GM18867 (cell line): ENCODE measurements around the gene MSANTD1.
A peak's percentile ranks its signal among the peaks of the same experiment; 100 is the strongest.

ENCODE experiments used
- ATAC-seq: cut with Tn5 transposase; IDR thresholded peaks from one replicate; pipeline ENCODE4 v1.9.1; 2021; ENCODE audit warnings: mild to moderate bottlenecking, moderate library complexity; ENCODE audit not compliant: unreplicated experiment

MSANTD1 gene

GRCh38 chr4:3248811-3249661 is at the start of gene MSANTD1:
Gene MSANTD1, plus strand, starts transcription at chr4:3249159. Its CDS starts 64 bp downstream, at chr4:3249223.
- ATAC-seq: no peak

- ATAC-seq: no peak
Observed at GRCh38 chr4:3199653-3200422, 49.1 kb upstream of the MSANTD1 start.

- no peak for ATAC-seq
Observed at GRCh38 chr4:3200423-3201090, 48.4 kb upstream of the MSANTD1 start.

GRCh38 chr4:3201718-3202702 is 46.9 kb upstream of the MSANTD1 start:
- peak; percentile 60 for ATAC-seq

- ATAC-seq: no peak
Observed at GRCh38 chr4:3202836-3203820, 45.8 kb upstream of the MSANTD1 start.

GRCh38 chr4:3203971-3204431 is 45.0 kb upstream of the MSANTD1 start:
- no peak for ATAC-seq

GRCh38 chr4:3205995-3206394 is 43.0 kb upstream of the MSANTD1 start:
- ATAC-seq: no peak

- no peak for ATAC-seq
Observed at GRCh38 chr4:3206439-3207100, 42.4 kb upstream of the MSANTD1 start.

- no peak for ATAC-seq
Observed at GRCh38 chr4:3207531-3208037, 41.4 kb upstream of the MSANTD1 start.

- no peak for ATAC-seq
Observed at GRCh38 chr4:3208826-3209225, 40.1 kb upstream of the MSANTD1 start.

GRCh38 chr4:3209551-3210325 is 39.2 kb upstream of the MSANTD1 start:
- no peak for ATAC-seq

GRCh38 chr4:3210467-3210866 is 38.5 kb upstream of the MSANTD1 start:
- ATAC-seq: no peak

- ATAC-seq: no peak
Observed at GRCh38 chr4:3211866-3212265, 37.1 kb upstream of the MSANTD1 start.

GRCh38 chr4:3212391-3213105 is 36.4 kb upstream of the MSANTD1 start:
- ATAC-seq: no peak

- no peak for ATAC-seq
Observed at GRCh38 chr4:3213106-3213425, 35.9 kb upstream of the MSANTD1 start.

GRCh38 chr4:3213661-3214250 is 35.2 kb upstream of the MSANTD1 start:
- ATAC-seq: no peak

GRCh38 chr4:3215256-3215655 is 33.7 kb upstream of the MSANTD1 start:
- no peak for ATAC-seq
